ENCODE results near the gene PXN.

DNA sequence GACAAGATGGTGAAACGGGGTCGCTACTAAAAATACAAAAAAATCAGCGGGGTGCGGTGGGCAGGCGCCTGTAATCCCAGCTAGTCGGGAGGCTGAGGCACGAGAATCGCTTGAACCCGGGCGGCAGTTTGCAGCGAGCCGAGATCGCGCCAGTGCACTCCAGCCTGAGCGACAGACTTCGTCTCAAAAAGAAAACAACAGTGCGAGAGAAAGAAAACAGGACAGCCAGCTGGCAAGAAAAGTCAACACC is 26.8 kb upstream of the PXN start:
- TF ChIP-seq, protein P1, sequence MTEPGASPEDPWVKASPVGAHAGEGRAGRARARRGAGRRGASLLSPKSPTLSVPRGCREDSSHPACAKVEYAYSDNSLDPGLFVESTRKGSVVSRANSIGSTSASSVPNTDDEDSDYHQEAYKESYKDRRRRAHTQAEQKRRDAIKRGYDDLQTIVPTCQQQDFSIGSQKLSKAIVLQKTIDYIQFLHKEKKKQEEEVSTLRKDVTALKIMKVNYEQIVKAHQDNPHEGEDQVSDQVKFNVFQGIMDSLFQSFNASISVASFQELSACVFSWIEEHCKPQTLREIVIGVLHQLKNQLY (CRISPR knock-in tag; IDR thresholded peaks at IDR 0.05), result no peak
- TF ChIP-seq, protein P2, sequence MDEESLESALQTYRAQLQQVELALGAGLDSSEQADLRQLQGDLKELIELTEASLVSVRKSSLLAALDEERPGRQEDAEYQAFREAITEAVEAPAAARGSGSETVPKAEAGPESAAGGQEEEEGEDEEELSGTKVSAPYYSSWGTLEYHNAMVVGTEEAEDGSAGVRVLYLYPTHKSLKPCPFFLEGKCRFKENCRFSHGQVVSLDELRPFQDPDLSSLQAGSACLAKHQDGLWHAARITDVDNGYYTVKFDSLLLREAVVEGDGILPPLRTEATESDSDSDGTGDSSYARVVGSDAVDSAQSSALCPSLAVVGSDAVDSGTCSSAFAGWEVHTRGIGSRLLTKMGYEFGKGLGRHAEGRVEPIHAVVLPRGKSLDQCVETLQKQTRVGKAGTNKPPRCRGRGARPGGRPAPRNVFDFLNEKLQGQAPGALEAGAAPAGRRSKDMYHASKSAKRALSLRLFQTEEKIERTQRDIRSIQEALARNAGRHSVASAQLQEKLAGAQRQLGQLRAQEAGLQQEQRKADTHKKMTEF (CRISPR knock-in tag; IDR thresholded peaks at IDR 0.05), result no peak
- TF ChIP-seq EZH2 (conservative IDR thresholded peaks at IDR 0.05; ENCODE audit: low read depth, low read length) (no peak), ZNF543 (CRISPR knock-in tag; IDR thresholded peaks at IDR 0.05) (no peak), CEBPB (IDR thresholded peaks at IDR 0.05; ENCODE audit: borderline replicate concordance, low read depth, low read length) (no peak), TEAD3 (CRISPR knock-in tag; optimal IDR thresholded peaks at IDR 0.05; ENCODE audit: borderline replicate concordance) (no peak)

Data from HepG2 (cell line).